GM03348 (cell line): ENCODE data around the gene C15orf61.

Source experiments
- DNase-seq: peaks from one replicate; pipeline ENCODE4 v3.0.0; 2012; ENCODE audit warnings: low spot score

C15orf61 gene

GRCh38 chr15:67549736-67550135, 28.8 kb downstream of the C15orf61 start:
- DNase-seq, result no peak

GRCh38 chr15:67550522-67550921, 29.6 kb downstream of the C15orf61 start:
- peak; percentile 23 for DNase-seq

DNA sequence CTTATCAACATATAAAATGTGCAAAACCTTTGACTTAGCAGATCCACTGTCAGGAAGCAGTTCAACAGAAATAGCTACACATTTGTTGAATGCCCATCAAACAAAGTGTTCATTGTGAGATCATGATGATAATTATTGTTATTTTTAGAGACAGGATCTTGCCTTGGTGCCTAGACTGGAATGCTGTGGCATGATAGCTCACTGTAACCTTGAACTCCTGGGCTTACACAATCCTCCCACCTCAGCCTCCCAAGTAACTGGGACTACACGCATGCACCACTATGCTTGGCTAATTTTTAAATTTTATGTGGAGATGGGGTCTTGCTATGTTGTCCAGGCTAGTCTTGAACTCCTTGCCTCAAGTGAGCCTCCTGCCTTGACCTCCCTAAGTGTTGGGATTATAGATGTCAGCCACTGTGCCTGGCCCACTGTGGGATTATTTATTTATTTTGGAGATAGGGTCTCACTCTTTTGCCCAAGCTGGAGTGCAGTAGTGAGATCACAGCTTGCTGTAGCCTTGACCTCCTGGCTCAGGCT, 30.3 kb downstream of the C15orf61 start:
- DNase-seq, result no peak

DNA sequence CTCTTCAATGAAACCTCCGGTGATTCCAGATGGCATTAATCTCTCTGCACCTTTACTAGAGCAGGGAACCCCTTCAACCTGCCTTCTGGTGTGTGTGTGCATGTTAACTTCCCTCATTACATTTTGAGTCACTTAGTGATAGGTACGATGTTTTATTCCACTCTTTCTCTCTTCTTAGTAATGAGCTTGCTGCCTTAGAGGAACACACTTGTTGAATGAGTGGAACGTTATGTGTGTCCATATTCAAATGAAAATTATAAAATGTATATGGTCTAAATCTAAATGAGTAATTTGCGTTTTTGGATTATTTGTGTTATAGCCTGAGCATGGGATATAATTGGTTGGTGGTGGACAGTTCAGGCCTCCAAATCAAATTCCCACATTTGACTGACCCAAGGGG, 33.6 kb downstream of the C15orf61 start:
- no peak for DNase-seq

- DNase-seq, result no peak
Measured at GRCh38 chr15:67556976-67557570, 36.1 kb downstream of the C15orf61 start.

DNA sequence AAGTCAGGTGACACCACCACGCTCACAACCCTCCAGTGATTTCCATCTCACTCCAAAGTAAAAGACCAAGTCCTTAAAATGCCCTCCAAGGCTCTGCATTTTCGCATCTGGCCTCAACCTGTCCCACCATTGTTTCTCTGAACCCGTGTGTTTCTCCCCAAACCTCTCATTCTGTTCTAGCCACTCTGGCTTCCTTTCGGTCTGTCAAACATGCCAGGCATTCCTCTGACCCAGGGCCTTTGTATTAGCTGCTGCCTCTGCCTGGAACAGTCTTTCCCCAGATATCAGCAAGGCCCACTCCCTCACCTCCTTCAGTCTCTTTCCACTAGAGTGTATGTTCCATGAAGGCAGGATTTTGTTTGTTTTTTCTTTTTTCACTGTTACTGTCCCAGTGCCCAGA, 37.6 kb downstream of the C15orf61 start:
- no peak for DNase-seq

DNA sequence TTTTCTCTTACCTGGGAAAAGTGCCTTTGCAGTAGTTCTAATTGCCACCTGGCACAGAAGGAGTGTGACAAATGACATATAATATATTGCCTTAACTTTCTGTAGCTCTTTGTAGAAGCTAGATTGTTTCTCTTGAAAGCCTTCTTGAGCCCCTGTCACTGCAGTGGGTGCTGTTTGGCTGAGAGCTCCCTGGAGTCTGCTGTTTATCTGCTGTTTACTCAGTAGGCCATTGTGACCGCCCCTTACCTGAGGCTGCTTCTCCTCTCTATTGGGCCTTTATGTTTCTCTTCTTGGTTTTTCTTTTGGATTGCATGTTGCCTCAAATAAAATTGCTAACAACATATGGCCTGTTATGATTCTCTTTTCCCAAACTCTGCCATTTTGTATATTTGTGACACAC, 38.2 kb downstream of the C15orf61 start:
- no peak for DNase-seq

GRCh38 chr15:67559576-67559975, 38.6 kb downstream of the C15orf61 start:
- no peak for DNase-seq

GRCh38 chr15:67560320-67560719, 39.4 kb downstream of the C15orf61 start:
- no peak for DNase-seq

DNA sequence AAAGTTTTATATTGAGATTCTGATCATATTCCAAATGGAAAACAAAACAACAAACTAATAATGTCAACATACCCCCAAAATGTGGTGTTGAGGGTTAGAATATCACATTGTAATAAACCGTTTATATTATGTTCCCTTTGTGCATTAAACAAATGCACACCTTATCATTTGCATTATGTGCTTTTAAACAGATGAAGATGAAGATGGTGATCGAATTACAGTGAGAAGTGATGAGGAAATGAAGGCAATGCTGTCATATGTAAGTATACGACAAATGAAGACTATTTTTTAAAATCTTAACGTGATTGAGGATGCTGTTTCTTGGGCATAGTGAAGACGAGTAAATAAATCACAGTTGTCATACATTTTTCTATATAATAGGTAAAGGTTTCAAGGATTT, 42.2 kb downstream of the C15orf61 start:
- no peak for DNase-seq

- DNase-seq, result no peak
Measured at GRCh38 chr15:67564021-67564967, 43.4 kb downstream of the C15orf61 start.

DNA sequence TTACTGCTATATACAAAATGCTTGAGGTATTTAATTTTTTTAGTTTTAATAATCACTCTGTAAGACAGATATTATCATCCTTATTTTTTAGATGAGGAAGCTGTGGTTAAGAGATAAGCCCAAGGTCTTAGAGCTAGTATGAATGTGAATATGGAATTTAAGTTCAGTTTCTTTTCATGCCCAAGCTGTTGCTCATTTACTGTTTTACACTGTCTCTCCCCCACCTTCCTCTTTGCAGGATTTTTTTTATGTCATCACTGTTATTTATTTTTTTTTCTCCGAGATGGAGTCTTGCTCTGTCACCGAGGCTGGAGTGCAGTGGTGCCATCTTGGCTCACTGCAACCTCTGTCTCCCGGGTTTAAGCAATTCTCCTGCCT, 44.0 kb downstream of the C15orf61 start:
- no peak for DNase-seq

DNA sequence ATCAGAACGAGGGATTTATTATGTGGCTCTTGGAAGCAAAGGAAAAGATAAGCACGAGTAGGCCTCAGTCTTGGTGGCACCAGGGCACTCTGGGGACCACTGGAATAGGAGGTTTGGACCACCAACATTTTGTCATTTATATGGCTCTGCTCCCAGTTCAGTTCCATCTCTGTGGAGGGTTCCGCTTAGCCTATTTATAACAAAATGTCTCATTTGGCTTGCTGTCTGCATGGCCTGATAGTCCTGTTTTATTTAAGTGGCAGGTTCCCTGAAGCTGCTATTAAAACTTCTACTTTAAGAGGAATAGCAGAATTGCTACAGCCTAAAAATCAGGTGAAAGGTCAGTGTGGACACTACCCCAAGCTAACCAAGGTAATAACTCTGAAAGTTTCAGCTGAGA, 48.7 kb downstream of the C15orf61 start:
- DNase-seq, result no peak

DNA sequence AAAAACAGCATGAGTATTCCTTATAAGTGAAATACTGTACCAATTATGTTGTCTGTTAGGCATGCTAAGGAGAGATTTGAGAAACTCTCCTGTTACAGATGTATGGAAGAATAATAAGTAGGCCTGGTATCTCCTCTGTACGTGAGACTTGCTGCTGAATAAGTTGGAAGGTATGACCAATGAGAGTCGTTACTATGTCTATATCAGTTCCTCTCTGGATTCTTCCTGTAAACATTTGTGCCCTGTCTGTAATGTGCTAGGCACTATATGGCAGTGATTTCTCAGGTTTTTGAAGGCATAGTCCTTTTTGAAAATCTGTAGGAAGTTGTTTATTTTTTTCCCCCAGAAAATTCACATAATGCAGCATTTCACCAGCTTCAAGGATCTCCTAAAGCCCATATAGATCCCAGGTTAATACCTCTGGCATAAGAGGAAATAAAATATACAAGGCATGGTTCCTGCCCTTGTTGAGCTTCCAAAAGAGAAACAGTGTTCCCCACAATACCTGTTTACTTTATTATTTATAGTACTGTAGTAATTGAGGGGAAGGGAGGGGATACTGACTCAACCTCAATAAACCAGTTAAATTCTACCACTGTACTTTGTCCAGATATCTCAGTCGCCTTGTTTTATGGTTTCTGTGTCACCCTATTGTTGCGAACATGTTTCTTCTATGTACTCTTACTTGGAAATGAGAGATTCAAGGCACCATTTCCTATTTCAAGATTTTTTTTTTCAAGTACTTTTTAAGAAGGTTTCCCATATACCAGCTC, 50.1 kb downstream of the C15orf61 start:
- DNase-seq, result no peak

DNA sequence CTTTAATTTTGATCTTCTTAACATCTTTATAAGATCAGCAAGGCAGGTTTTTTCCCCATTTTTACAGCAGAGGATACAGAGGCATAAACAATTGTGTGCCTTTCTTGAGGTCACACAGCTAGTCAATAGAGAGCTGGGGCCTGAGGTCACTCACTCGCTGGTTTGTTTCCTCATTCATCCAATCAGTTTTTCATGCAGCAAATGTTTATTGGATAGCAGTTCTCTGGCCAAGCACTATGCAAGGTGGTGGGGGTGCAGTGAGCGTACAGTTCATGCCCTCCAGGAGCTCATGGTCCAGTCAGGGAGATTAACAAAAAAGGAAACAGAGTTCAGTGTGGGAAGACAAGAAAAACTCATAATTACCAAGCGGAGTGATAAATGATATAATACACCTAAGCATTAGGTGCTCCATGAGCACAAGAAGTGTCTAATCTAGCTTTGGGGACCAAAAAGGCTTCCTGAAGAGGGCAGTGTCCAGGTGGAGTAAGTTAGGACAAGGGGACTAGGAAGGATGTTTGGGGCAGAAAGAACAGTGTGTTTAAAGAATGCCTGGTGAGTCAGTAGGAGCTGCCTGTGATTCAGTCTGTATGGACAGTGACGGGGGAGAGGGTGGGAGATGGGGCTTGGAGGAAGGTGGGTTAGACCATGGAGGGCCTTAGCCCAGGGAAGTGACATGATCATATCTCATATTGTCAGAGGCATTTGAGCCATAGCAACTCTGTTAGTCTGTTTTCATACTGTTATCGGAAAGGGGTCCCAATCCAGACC, 50.9 kb downstream of the C15orf61 start:
- DNase-seq, result no peak

GRCh38 chr15:67573194-67573593, 52.3 kb downstream of the C15orf61 start:
- DNase-seq, result no peak

DNA sequence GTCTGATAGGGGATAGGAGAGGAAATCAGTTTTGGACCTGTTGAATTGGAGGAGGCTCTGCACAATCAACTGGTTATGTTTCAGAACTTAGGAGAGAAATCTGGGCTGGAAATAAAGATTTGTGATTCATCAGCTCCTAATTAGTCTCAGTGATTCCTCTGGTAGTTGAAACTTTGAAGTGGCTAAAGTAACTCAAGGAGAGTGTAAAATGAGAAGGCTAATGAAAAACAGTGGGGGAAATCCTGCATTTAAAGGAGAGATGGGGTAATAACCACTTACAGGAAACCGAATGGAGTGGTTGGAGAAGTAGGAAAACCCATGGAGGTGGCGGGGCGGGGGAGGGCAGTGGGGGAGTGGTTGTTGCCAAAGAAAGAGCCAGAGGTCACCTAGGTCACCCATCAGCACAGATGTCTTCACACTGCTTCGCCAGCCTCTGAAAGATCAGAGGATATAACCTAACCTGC, 54.1 kb downstream of the C15orf61 start:
- DNase-seq, result peak; percentile 5

DNA sequence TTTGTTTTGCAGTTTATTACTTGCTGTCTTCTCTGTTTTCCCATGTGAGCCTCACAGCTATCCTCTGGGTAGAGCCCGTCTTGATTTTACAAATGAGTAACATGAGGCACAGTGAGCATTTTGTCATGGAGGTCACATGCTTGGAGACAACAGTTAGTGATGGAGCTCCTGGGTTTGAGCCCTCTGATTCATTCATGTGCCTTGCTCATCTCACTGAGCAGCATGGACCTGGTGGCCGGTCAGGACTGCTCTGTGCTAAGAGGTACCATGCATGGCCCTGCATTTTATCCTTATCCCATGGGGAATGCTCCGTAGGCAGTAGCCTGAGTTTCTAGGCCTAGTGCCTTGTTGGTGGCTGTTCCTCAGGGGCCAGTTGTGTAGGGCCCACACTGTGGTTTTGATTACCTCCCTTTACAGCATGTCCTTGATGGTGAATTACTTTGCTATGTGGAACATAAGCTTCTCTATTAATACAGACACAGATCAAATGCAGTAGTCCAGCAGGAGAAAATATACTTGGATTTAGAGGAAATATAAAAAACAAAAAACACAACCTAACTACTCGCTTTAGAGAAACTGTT, 57.2 kb downstream of the C15orf61 start:
- DNase-seq, result no peak

DNA sequence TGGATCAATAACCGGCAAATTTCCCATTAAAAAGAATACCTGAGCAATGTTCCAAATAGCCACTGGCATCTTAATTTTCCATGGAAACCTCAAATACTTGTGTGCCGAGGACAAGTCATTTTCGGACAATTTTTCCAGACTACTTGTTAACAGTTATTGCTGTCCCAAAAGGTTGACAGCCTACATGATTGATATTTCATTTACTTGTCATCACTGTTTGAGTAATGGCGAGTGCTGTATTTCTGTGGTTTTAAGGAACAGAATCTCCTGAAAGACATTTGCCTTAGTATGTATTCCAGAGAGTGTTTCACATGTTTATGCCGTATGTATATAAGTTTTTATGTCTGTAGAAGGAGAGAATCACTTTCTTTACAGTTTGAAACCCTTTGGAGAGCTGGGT, 58.2 kb downstream of the C15orf61 start:
- no peak for DNase-seq
